BLaER1 treated with 17β-estradiol and CSF1 and Interleukin-3, amounts not matched to agents 10 nM and 100 nM (cell line): ENCODE measurements around the gene HTATIP2.
A peak's percentile ranks its signal among the peaks of the same experiment; 100 is the strongest.
"Not testable (repeated sequence)": the region's sequence is repeated elsewhere in the genome, so short reads cannot be mapped to it uniquely, and the experiment has no call there.

Experiments used
- H3K27ac ChIP-seq, 11 experiments: shearing (Covaris generic); formaldehyde crosslinking; 2 replicates each; pipeline ENCODE4 v1.8.1; 2022
- H3K27me3 ChIP-seq, 11 experiments: shearing (Covaris generic); formaldehyde crosslinking; 2 replicates each; pipeline ENCODE4 v1.8.1; 2022
- H3K36me3 ChIP-seq, 11 experiments: shearing (Covaris generic); formaldehyde crosslinking; 2 replicates each; pipeline ENCODE4 v1.8.1; 2022
- H3K4me1 ChIP-seq, 10 experiments: shearing (Covaris generic); formaldehyde crosslinking; 2 replicates each; pipeline ENCODE4 v1.8.1; 2022
- H3K4me2 ChIP-seq, 11 experiments: shearing (Covaris generic); formaldehyde crosslinking; 2 replicates each; pipeline ENCODE4 v1.8.1; 2022
- H3K4me3 ChIP-seq, 10 experiments: shearing (Covaris generic); formaldehyde crosslinking; 2 replicates each; pipeline ENCODE4 v1.8.1; 2022
- H3K9ac ChIP-seq, 11 experiments: shearing (Covaris generic); formaldehyde crosslinking; 2 replicates each; pipeline ENCODE4 v1.8.1; 2022
- H3K9me3 ChIP-seq, 11 experiments: shearing (Covaris generic); formaldehyde crosslinking; replicated peaks in 1 of 11; 2 replicates each; pipeline ENCODE4 v1.8.1; 2022
- H4K20me1 ChIP-seq, 11 experiments: shearing (Covaris generic); formaldehyde crosslinking; 2 replicates each; pipeline ENCODE4 v1.8.1; 2022
- Cebpa-rat ChIP-seq, 11 experiments: shearing (Covaris generic); IDR thresholded peaks; 2 replicates each; pipeline ENCODE4 v1.8.1; 2022

Gene HTATIP2

GRCh38 chr11:20351751-20352262 lies 11.7 kb upstream of the HTATIP2 start:
- peaks cover 0 to 7% (median 3%) of the 10 kb centered on the region in 10 experiments; a peak in 4 of 20 replicates for H3K4me1 ChIP-seq
- no peak overlapping the region for H3K9ac ChIP-seq
- H3K36me3 ChIP-seq, result no peaks in the 10 kb centered on the region
- H3K27ac ChIP-seq, result no peak overlapping the region
- no peak overlapping the region for H3K4me3 ChIP-seq
- no peaks in the 10 kb centered on the region for H3K27me3 ChIP-seq
- TF ChIP-seq Cebpa-rat (IDR thresholded peaks at IDR 0.05), result no peak
- H3K4me2 ChIP-seq, result no peak overlapping the region
- no peaks in the 10 kb centered on the region for H3K9me3 ChIP-seq
- no peaks in the 10 kb centered on the region for H4K20me1 ChIP-seq

GRCh38 chr11:20353829-20354434 lies 9.6 kb upstream of the HTATIP2 start:
- H3K4me2 ChIP-seq, result no peak overlapping the region

GRCh38 chr11:20355221-20356219 lies 8.0 kb upstream of the HTATIP2 start:
- Histone ChIP-seq H3K36me3 (no peaks in the 10 kb centered on the region), H3K9ac (no peak overlapping the region), H3K9me3 (no peaks in the 10 kb centered on the region), H3K4me3 (no peak overlapping the region), H4K20me1 (no peaks in the 10 kb centered on the region), H3K4me1 (peaks cover 0 to 7% (median 4%) of the 10 kb centered on the region in 10 experiments; a peak in 5 of 20 replicates), H3K27ac (no peak overlapping the region), H3K4me2 (no peak overlapping the region), H3K27me3 (no peaks in the 10 kb centered on the region)
- no peak for TF ChIP-seq Cebpa-rat (IDR thresholded peaks at IDR 0.05)

More at GRCh38 chr11:20353829-20354434, 9.6 kb upstream of the HTATIP2 start:
- H3K27ac ChIP-seq, result no peak overlapping the region
- H4K20me1 ChIP-seq, result no peaks in the 10 kb centered on the region
- H3K9me3 ChIP-seq, result no peaks in the 10 kb centered on the region
- no peaks in the 10 kb centered on the region for H3K36me3 ChIP-seq
- no peak overlapping the region for H3K4me3 ChIP-seq
- no peaks in the 10 kb centered on the region for H3K27me3 ChIP-seq
- no peak overlapping the region for H3K9ac ChIP-seq
- H3K4me1 ChIP-seq, result peaks cover 0 to 7% (median 3%) of the 10 kb centered on the region in 10 experiments; a peak in 3 of 20 replicates
- no peak for TF ChIP-seq Cebpa-rat (IDR thresholded peaks at IDR 0.05)

- Histone ChIP-seq H4K20me1 (no peaks in the 10 kb centered on the region), H3K27me3 (no peaks in the 10 kb centered on the region), H3K4me2 (peak overlapping the region in 3 of 11 experiments; percentile 7 to 27 (median 24); a peak in 3 of 22 replicates), H3K9ac (no peak overlapping the region), H3K9me3 (no peaks in the 10 kb centered on the region), H3K4me3 (no peak overlapping the region), H3K36me3 (no peaks in the 10 kb centered on the region), H3K4me1 (peaks cover 0 to 7% (median 5%) of the 10 kb centered on the region in 10 experiments; a peak in 5 of 20 replicates), H3K27ac (no peak overlapping the region)
- TF ChIP-seq Cebpa-rat (IDR thresholded peaks at IDR 0.05), result no peak
Observed at GRCh38 chr11:20357150-20357549, 6.4 kb upstream of the HTATIP2 start.

- Histone ChIP-seq H4K20me1 (no peaks in the 10 kb centered on the region), H3K9ac (0 out of 22 replicates have a peak overlapping the region, but pooled peaks of 1 of the 11 experiments have one; percentile 31), H3K27me3 (peaks cover 0 to 24% (median 10%) of the 10 kb centered on the region in 11 experiments; a peak in 12 of 22 replicates), H3K27ac (peak overlapping the region in 9 of 11 experiments; percentile 13 to 65 (median 50); a peak in 14 of 22 replicates), H3K36me3 (no peaks in the 10 kb centered on the region), H3K4me1 (peaks cover 17 to 27% (median 24%) of the 10 kb centered on the region in 10 experiments; a peak in 19 of 20 replicates), H3K9me3 (no peaks in the 10 kb centered on the region), H3K4me2 (peak overlapping the region in 9 of 11 experiments; percentile 1 to 43 (median 24); a peak in 9 of 22 replicates), H3K4me3 (no peak overlapping the region)
- no peak for TF ChIP-seq Cebpa-rat (IDR thresholded peaks at IDR 0.05)
Observed at GRCh38 chr11:20360650-20361049, 2.9 kb upstream of the HTATIP2 start.

- H3K4me3 ChIP-seq, result no peak overlapping the region
- no peak overlapping the region for H3K9ac ChIP-seq
- H3K27ac ChIP-seq, result no peak overlapping the region
- no peaks in the 10 kb centered on the region for H4K20me1 ChIP-seq
- H3K4me2 ChIP-seq, result peak overlapping the region in 5 of 11 experiments; percentile 89 to 96 (median 93); a peak in 4 of 22 replicates
- peaks cover 11 to 41% (median 30%) of the 10 kb centered on the region in 10 experiments for H3K4me1 ChIP-seq
- H3K9me3 ChIP-seq, result no peaks in the 10 kb centered on the region
- H3K27me3 ChIP-seq, result peaks cover 0 to 24% (median 10%) of the 10 kb centered on the region in 11 experiments; a peak in 12 of 22 replicates
- peaks cover 0 to 4% (median 0%) of the 10 kb centered on the region in 11 experiments; a peak in 1 of 22 replicates for H3K36me3 ChIP-seq
- TF ChIP-seq Cebpa-rat (IDR thresholded peaks at IDR 0.05), result no peak
Observed at GRCh38 chr11:20362481-20362880, 1.0 kb upstream of the HTATIP2 start.

GRCh38 chr11:20363149-20363499 lies 390 bp upstream of the HTATIP2 start:
- TF ChIP-seq Cebpa-rat (IDR thresholded peaks at IDR 0.05), result no peak
- no peaks in the 10 kb centered on the region for H4K20me1 ChIP-seq
- peak overlapping the region; percentile 71 to 92 (median 77) for H3K4me3 ChIP-seq
- peaks cover 0 to 4% (median 0%) of the 10 kb centered on the region in 11 experiments; a peak in 3 of 22 replicates for H3K36me3 ChIP-seq
- peak overlapping the region; percentile 82 to 96 (median 93) for H3K4me2 ChIP-seq
- H3K4me1 ChIP-seq, result peaks cover 11 to 47% (median 34%) of the 10 kb centered on the region in 10 experiments
- H3K9ac ChIP-seq, result peak overlapping the region; percentile 76 to 91 (median 85); a peak in 19 of 22 replicates
- H3K27me3 ChIP-seq, result peaks cover 0 to 24% (median 10%) of the 10 kb centered on the region in 11 experiments; a peak in 12 of 22 replicates
- peak overlapping the region in 10 of 11 experiments; percentile 77 to 93 (median 86); a peak in 18 of 22 replicates for H3K27ac ChIP-seq
- no peaks in the 10 kb centered on the region for H3K9me3 ChIP-seq

- H3K4me3 ChIP-seq, result peak overlapping the region; percentile 71 to 92 (median 77)
- peak overlapping the region; percentile 82 to 96 (median 93) for H3K4me2 ChIP-seq
- no peak for TF ChIP-seq Cebpa-rat (IDR thresholded peaks at IDR 0.05)
- H3K9ac ChIP-seq, result peak overlapping the region; percentile 76 to 91 (median 85); a peak in 21 of 22 replicates
- H3K9me3 ChIP-seq, result no peaks in the 10 kb centered on the region
- H3K36me3 ChIP-seq, result peaks cover 0 to 8% (median 3%) of the 10 kb centered on the region in 11 experiments; a peak in 8 of 22 replicates
- H3K27me3 ChIP-seq, result peaks cover 0 to 24% (median 10%) of the 10 kb centered on the region in 11 experiments; a peak in 12 of 22 replicates
- H3K27ac ChIP-seq, result peak overlapping the region; percentile 77 to 93 (median 87); a peak in 20 of 22 replicates
- H3K4me1 ChIP-seq, result peaks cover 11 to 52% (median 34%) of the 10 kb centered on the region in 10 experiments
- H4K20me1 ChIP-seq, result no peaks in the 10 kb centered on the region
Observed at GRCh38 chr11:20364341-20364792, 853 bp downstream of the HTATIP2 start.

GRCh38 chr11:20365465-20365864 lies 2.0 kb downstream of the HTATIP2 start:
- not testable (repeated sequence) for H3K27ac ChIP-seq, H3K9me3 ChIP-seq, H3K4me3 ChIP-seq, H3K9ac ChIP-seq, H4K20me1 ChIP-seq
- H3K36me3 ChIP-seq, result peaks cover 0 to 15% (median 8%) of the 10 kb centered on the region in 11 experiments; a peak in 10 of 22 replicates
- H3K4me2 ChIP-seq, result peak overlapping the region in 4 of 11 experiments; percentile 82 to 95 (median 92); a peak in 3 of 22 replicates
- peaks cover 0 to 24% (median 10%) of the 10 kb centered on the region in 11 experiments; a peak in 12 of 22 replicates for H3K27me3 ChIP-seq
- H3K4me1 ChIP-seq, result peaks cover 11 to 52% (median 33%) of the 10 kb centered on the region in 10 experiments
